A673 (cell line): ENCODE results near the gene RGS7. TPM values are rescaled to one million over a fixed set of nuclear protein-coding genes. Genes with fewer than 3 reads are reported as not detected.

ENCODE experiments used
- BruUV-seq: library from RNA; stranded (reverse); fragments of 400-500 nt; replicated peaks from 2 replicates; lab custom pipeline; 2021; lab: Mats Ljungman, UMichigan
- CTCF ChIA-PET: fragments of 300-600 bp; sonication (Branson Sonifier 250); formaldehyde crosslinking; loops from one replicate; lab custom pipeline; 2022; ENCODE audit warnings: antibody characterized with exemption; lab: Charles Lee
- POLR2A ChIA-PET: fragments of 300-600 bp; sonication (Branson Sonifier 250); formaldehyde crosslinking; loops from one replicate; lab custom pipeline; 2022; ENCODE audit warnings: antibody characterized with exemption; ENCODE audit not compliant: low non-redundant PET; lab: Charles Lee
- DNase-seq: peaks from one replicate; pipeline ENCODE4 v3.0.0-alpha.2; 2015; ENCODE audit warnings: low spot score
- H3K27ac ChIP-seq: fragments of 200-600 bp; sonication (generic); 2 replicates; pipeline ENCODE4 v1.5.1; 2016; ENCODE audit warnings: mixed run types, low read depth, mild to moderate bottlenecking, mixed read lengths, antibody characterized with exemption, low read length; ENCODE audit not compliant: poor library complexity, severe bottlenecking
- H3K27me3 ChIP-seq: fragments of 200-600 bp; sonication (generic); replicated peaks from 2 replicates; pipeline ENCODE4 v1.6.1; 2017; ENCODE audit warnings: mixed run types, low read depth, mild to moderate bottlenecking, mixed read lengths, antibody characterized with exemption, low read length; ENCODE audit not compliant: insufficient read depth, poor library complexity
- H3K36me3 ChIP-seq: fragments of 200-600 bp; sonication (generic); 2 replicates; pipeline ENCODE4 v1.6.1; 2016; ENCODE audit warnings: mixed run types, mild to moderate bottlenecking, mixed read lengths, antibody characterized with exemption, low read length; ENCODE audit not compliant: insufficient read depth, poor library complexity, severe bottlenecking
- H3K4me1 ChIP-seq: fragments of 200-600 bp; sonication (generic); 2 replicates; pipeline ENCODE4 v1.6.1; 2017; ENCODE audit warnings: mixed run types, mild to moderate bottlenecking, mixed read lengths, antibody characterized with exemption, low read length; ENCODE audit not compliant: insufficient read depth, poor library complexity, severe bottlenecking
- H3K4me3 ChIP-seq: fragments of 200-600 bp; sonication (generic); 2 replicates; pipeline ENCODE4 v1.5.1; 2016; ENCODE audit warnings: low read depth, mixed run types, mild to moderate bottlenecking, mixed read lengths, low read length; ENCODE audit not compliant: poor library complexity, severe bottlenecking
- H3K9me3 ChIP-seq: fragments of 200-600 bp; sonication (generic); 2 replicates; pipeline ENCODE4 v1.6.1; 2016; ENCODE audit warnings: mixed run types, low read depth, mild to moderate bottlenecking, mixed read lengths, antibody characterized with exemption, low read length; ENCODE audit not compliant: poor library complexity, severe bottlenecking
- EZH2 ChIP-seq: fragments of 200-600 bp; sonication (generic); IDR thresholded peaks from 2 replicates; pipeline ENCODE4 v1.6.1; 2017; ENCODE audit warnings: borderline replicate concordance, low read depth, mild to moderate bottlenecking, mixed read lengths, antibody characterized with exemption, low read length; ENCODE audit not compliant: poor library complexity, severe bottlenecking
- intact Hi-C: fragments of 100-400 bp; cut with micrococcal nuclease; formaldehyde crosslinking; loops from one replicate; pipeline ENCODE4 v1.10.0; 2022; ENCODE audit not compliant: unreplicated experiment
- total RNA-seq: library from RNA; stranded (reverse); gene quantifications from 2 replicates; pipeline ENCODE4 v1.2.3, GENCODE V29; 2021
- TF ChIP-seq, protein P1 (sequence below): fragments of 300-800, 200-600 bp; sonication (generic); conservative IDR thresholded peaks from 2 replicates; pipeline ENCODE4 v1.5.1; 2017; ENCODE audit warnings: low read depth, mild to moderate bottlenecking, antibody characterized with exemption, low read length, moderate library complexity, mixed read lengths

RGS7 gene
- total RNA-seq, 1 experiment from 2014 or later, result not detected

GRCh38 chr1:240829487-240829886, 527.5 kb downstream of the RGS7 start:
- no TSS peak for BruUV-seq
- peaks cover 3% of the 10 kb centered on the region for H3K27me3 ChIP-seq
- H3K4me3 ChIP-seq, result no peak overlapping the region
- H3K36me3 ChIP-seq, result no peaks in the 10 kb centered on the region
- no peaks in the 10 kb centered on the region for H3K4me1 ChIP-seq
- CTCF ChIA-PET, result no interaction called here
- no peak for DNase-seq
- TF ChIP-seq, protein P1, sequence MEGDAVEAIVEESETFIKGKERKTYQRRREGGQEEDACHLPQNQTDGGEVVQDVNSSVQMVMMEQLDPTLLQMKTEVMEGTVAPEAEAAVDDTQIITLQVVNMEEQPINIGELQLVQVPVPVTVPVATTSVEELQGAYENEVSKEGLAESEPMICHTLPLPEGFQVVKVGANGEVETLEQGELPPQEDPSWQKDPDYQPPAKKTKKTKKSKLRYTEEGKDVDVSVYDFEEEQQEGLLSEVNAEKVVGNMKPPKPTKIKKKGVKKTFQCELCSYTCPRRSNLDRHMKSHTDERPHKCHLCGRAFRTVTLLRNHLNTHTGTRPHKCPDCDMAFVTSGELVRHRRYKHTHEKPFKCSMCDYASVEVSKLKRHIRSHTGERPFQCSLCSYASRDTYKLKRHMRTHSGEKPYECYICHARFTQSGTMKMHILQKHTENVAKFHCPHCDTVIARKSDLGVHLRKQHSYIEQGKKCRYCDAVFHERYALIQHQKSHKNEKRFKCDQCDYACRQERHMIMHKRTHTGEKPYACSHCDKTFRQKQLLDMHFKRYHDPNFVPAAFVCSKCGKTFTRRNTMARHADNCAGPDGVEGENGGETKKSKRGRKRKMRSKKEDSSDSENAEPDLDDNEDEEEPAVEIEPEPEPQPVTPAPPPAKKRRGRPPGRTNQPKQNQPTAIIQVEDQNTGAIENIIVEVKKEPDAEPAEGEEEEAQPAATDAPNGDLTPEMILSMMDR, result no peak
- no peak for TF ChIP-seq EZH2
- intact Hi-C loops, result no loop called here
- H3K27ac ChIP-seq, result no peak overlapping the region
- H3K9me3 ChIP-seq, result no peaks in the 10 kb centered on the region
- POLR2A ChIA-PET, result no interaction called here

DNA sequence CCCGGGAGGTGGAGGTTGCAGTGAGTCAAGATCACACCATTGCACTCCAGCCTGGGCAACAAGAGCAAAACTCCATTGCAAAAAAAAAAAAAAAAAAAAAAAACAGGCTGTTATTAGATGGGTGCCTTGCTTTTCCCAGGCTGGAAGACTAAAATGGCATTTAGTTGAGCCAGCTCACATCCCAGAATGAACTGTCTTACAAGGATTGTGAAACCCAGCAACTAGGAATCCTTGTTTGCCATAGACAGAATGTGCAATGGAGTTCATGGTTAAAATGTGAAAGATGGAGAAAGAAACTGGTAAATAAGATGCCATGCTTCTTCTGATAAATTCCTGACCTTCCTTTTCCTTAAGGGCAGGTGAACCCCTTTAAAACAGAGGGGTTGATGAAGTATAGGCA, 529.2 kb downstream of the RGS7 start:
- CTCF ChIA-PET, result no interaction called here
- intact Hi-C loops, result no loop called here
- H3K27me3 ChIP-seq, result peaks cover 3% of the 10 kb centered on the region
- H3K4me1 ChIP-seq, result no peaks in the 10 kb centered on the region
- no peaks in the 10 kb centered on the region for H3K36me3 ChIP-seq
- no peak overlapping the region for H3K4me3 ChIP-seq
- H3K27ac ChIP-seq, result no peak overlapping the region
- DNase-seq, result no peak
- TF ChIP-seq, protein P1, result no peak
- TF ChIP-seq EZH2, result no peak
- POLR2A ChIA-PET, result no interaction called here
- BruUV-seq, result no TSS peak
- H3K9me3 ChIP-seq, result no peaks in the 10 kb centered on the region

GRCh38 chr1:240824238-240824637, 532.8 kb downstream of the RGS7 start:
- Histone ChIP-seq H3K36me3 (no peaks in the 10 kb centered on the region), H3K27ac (no peak overlapping the region), H3K4me3 (no peak overlapping the region), H3K4me1 (no peaks in the 10 kb centered on the region), H3K9me3 (no peaks in the 10 kb centered on the region), H3K27me3 (no peaks in the 10 kb centered on the region)
- ChIA-PET CTCF (no interaction called here), POLR2A (no interaction called here)
- BruUV-seq, result no TSS peak
- TF ChIP-seq, protein P1, result no peak
- no peak for DNase-seq
- intact Hi-C loops, result no loop called here
